Measurements from ENCODE around the gene METTL2B.

DNA sequence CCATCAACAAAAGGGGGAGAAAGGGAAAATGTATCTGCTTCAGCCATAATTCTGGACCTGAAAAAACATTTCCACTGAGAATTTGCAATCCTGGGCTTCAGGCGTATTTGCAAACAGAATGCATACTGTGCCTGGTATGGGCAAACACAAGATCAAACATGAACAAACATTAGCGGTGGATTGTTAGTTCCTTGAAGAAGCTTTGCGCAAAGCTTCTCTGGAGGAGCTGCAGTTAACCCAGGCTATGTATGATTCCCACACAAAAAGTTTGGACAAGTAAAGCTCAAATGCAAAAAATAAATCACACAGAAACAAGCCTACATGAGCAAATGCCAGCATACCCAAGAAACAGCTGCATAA is 41.2 kb upstream of the METTL2B start:
- TF ChIP-seq, protein P1, sequence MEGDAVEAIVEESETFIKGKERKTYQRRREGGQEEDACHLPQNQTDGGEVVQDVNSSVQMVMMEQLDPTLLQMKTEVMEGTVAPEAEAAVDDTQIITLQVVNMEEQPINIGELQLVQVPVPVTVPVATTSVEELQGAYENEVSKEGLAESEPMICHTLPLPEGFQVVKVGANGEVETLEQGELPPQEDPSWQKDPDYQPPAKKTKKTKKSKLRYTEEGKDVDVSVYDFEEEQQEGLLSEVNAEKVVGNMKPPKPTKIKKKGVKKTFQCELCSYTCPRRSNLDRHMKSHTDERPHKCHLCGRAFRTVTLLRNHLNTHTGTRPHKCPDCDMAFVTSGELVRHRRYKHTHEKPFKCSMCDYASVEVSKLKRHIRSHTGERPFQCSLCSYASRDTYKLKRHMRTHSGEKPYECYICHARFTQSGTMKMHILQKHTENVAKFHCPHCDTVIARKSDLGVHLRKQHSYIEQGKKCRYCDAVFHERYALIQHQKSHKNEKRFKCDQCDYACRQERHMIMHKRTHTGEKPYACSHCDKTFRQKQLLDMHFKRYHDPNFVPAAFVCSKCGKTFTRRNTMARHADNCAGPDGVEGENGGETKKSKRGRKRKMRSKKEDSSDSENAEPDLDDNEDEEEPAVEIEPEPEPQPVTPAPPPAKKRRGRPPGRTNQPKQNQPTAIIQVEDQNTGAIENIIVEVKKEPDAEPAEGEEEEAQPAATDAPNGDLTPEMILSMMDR (IDR thresholded peaks at IDR 0.05), result no peak
- no peak for TF ChIP-seq POLR2A (IDR thresholded peaks at IDR 0.05)

Data from ovary (tissue), 3 donors.